Gastrocnemius medialis (tissue), 4 donors: ENCODE measurements around the gene GJB3.

Experiments used
- POLR2A ChIP-seq, 2 donors: fragments of 450-650 bp; IDR thresholded peaks; one replicate each; pipeline ENCODE4 v1.6.1; 2017; ENCODE audit warnings: antibody characterized with exemption in 2 of 2, mild to moderate bottlenecking in 2 of 2, moderate library complexity in 2 of 2
- TF ChIP-seq, protein P1 (sequence below), 5 experiments: fragments of 450-650 bp in 3 of 5; fragments of 200-600 bp in 2 of 5; sonication (generic) in 2 of 5; IDR thresholded peaks in 4 of 5; conservative IDR thresholded peaks in 1 of 5; 1 replicate in 4 of 5; 2 replicates in 1 of 5; pipeline ENCODE4 v1.5.1; 2016 to 2019; ENCODE audit warnings: antibody characterized with exemption in 5 of 5, mild to moderate bottlenecking in 3 of 5, moderate library complexity in 3 of 5

DNA sequence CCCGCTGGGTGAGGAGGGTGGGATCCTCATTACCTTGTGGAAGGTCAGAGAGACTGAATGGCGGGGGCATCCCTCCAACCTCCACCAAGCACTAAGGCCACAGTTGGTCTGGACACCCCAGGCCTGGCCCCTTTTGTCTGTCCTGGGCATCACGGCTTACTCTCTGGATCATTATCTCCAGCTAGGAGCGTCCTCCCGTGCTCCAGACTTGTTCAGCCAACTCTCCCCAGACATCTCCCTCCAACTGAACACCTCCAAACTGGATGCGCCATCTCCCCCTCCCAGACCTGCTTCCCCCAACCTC is 33.4 kb upstream of the GJB3 start:
- TF ChIP-seq, protein P1, sequence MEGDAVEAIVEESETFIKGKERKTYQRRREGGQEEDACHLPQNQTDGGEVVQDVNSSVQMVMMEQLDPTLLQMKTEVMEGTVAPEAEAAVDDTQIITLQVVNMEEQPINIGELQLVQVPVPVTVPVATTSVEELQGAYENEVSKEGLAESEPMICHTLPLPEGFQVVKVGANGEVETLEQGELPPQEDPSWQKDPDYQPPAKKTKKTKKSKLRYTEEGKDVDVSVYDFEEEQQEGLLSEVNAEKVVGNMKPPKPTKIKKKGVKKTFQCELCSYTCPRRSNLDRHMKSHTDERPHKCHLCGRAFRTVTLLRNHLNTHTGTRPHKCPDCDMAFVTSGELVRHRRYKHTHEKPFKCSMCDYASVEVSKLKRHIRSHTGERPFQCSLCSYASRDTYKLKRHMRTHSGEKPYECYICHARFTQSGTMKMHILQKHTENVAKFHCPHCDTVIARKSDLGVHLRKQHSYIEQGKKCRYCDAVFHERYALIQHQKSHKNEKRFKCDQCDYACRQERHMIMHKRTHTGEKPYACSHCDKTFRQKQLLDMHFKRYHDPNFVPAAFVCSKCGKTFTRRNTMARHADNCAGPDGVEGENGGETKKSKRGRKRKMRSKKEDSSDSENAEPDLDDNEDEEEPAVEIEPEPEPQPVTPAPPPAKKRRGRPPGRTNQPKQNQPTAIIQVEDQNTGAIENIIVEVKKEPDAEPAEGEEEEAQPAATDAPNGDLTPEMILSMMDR (IDR thresholded peaks at IDR 0.05 in 4 of 5, conservative IDR thresholded peaks at IDR 0.05 in 1 of 5), result no peak
- TF ChIP-seq POLR2A (IDR thresholded peaks at IDR 0.05), result no peak
